ENCODE data around the gene TBCCD1.

DNA sequence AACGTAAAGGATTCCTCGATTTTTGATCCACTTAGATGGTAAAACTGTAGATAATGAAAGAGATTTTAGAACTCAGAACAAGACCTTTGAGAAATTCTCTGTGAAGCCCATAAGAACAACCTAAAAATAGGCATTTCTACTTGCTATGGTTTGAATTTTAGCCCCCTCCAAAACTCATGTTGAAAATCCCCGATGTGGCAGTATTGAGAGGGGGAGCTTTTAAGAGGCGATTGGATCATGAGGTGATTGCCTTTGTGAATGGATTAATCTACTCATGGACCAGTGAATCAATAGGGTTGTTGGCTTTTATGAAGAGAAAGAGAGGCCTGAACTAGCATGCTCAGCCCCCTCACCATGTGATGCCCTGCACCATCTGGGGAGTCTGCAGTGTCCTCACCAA lies 25.5 kb upstream of the TBCCD1 start:
- TF ChIP-seq, protein P1, sequence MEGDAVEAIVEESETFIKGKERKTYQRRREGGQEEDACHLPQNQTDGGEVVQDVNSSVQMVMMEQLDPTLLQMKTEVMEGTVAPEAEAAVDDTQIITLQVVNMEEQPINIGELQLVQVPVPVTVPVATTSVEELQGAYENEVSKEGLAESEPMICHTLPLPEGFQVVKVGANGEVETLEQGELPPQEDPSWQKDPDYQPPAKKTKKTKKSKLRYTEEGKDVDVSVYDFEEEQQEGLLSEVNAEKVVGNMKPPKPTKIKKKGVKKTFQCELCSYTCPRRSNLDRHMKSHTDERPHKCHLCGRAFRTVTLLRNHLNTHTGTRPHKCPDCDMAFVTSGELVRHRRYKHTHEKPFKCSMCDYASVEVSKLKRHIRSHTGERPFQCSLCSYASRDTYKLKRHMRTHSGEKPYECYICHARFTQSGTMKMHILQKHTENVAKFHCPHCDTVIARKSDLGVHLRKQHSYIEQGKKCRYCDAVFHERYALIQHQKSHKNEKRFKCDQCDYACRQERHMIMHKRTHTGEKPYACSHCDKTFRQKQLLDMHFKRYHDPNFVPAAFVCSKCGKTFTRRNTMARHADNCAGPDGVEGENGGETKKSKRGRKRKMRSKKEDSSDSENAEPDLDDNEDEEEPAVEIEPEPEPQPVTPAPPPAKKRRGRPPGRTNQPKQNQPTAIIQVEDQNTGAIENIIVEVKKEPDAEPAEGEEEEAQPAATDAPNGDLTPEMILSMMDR (IDR thresholded peaks at IDR 0.05): no peak
- TF ChIP-seq POLR2A (IDR thresholded peaks at IDR 0.05): no peak

All from heart left ventricle (tissue), 13 donors.